A549 (cell line): ENCODE results near the gene NAA15. TPM values are rescaled to one million over a fixed set of nuclear protein-coding genes. Genes with fewer than 3 reads are reported as not detected.

Source experiments
- ATAC-seq, 2 experiments: fragments of 200-7000 bp in 1 of 2; fragments of >200 bp in 1 of 2; cut with Nextera tagmentation in 1 of 2; cut with Tn5 transposase in 1 of 2; 3 replicates each; pipeline versions ENCODE4 v1.8.0 to v1.9.1; 2018 to 2020; ENCODE audit warnings: mild to moderate bottlenecking in 1 of 2, moderate library complexity in 1 of 2
- CTCF ChIA-PET: fragments of 300-600 bp; sonication (Branson Sonifier 250); formaldehyde crosslinking; extraction: SDS; loops from one replicate; lab custom pipeline; 2021; ENCODE audit warnings: antibody characterized with exemption, inconsistent platforms; lab: Yijun Ruan, JAX
- POLR2A ChIA-PET: fragments of 350-600 bp; formaldehyde crosslinking; extraction: SDS; loops from one replicate; lab custom pipeline; 2021; ENCODE audit warnings: antibody characterized with exemption, inconsistent platforms; lab: Yijun Ruan, JAX
- DNase-seq, 2 experiments: peaks; one replicate each; pipeline versions ENCODE4 v3.0.0 to v3.0.0-alpha.2; 2011 to 2016; ENCODE audit warnings: low read depth in 1 of 2, low spot score in 1 of 2
- FAIRE-seq: peaks from 2 replicates; lab custom pipeline; 2011; peaks lifted over from hg19 to GRCh38; lab: Jason Lieb, UNC
- H3K27ac ChIP-seq, 2 experiments: fragments of >200 bp; sonication (Bioruptor Twin); formaldehyde crosslinking; 3 replicates each; pipeline ENCODE4 v1.5.1; 2016 to 2017
- H3K4me1 ChIP-seq: fragments of >200 bp; sonication (Bioruptor Twin); formaldehyde crosslinking; 3 replicates; pipeline ENCODE4 v1.6.1; 2016
- H3K4me2 ChIP-seq: fragments of >200 bp; sonication (Bioruptor Twin); formaldehyde crosslinking; 3 replicates; pipeline ENCODE4 v1.6.1; 2016
- H3K4me3 ChIP-seq: fragments of >200 bp; sonication (Bioruptor Twin); formaldehyde crosslinking; 3 replicates; pipeline ENCODE4 v1.5.1; 2016
- H3K9me3 ChIP-seq: fragments of >200 bp; sonication (Bioruptor Twin); formaldehyde crosslinking; 3 replicates; pipeline ENCODE4 v1.6.1; 2016
- CBX2 ChIP-seq: fragments of 200-600 bp; sonication (generic); IDR thresholded peaks from 2 replicates; pipeline ENCODE4 v1.6.1; 2016; ENCODE audit warnings: low read depth, mild to moderate bottlenecking, borderline replicate concordance
- CBX8 ChIP-seq: fragments of 200-600 bp; sonication (generic); IDR thresholded peaks from 2 replicates; pipeline ENCODE4 v1.6.1; 2016
- CEBPB ChIP-seq, 2 experiments: fragments of >200 bp in 1 of 2; sonication (Bioruptor Twin) in 1 of 2; formaldehyde crosslinking in 1 of 2; IDR thresholded peaks; 2 replicates each; pipeline ENCODE4 v1.6.1; 2012 to 2016
- CHD2 ChIP-seq: fragments of 150-350 bp; IDR thresholded peaks from 2 replicates; pipeline ENCODE4 v1.6.1; 2014; ENCODE audit warnings: low read length; ENCODE audit not compliant: partially characterized antibody
- CHD4 ChIP-seq: fragments of 200-600 bp; sonication (generic); IDR thresholded peaks from 2 replicates; pipeline ENCODE4 v1.6.1; 2016; ENCODE audit warnings: antibody characterized with exemption, mild to moderate bottlenecking, borderline replicate concordance
- EP300 ChIP-seq, 2 experiments: fragments of >200 bp; sonication (Bioruptor Twin); formaldehyde crosslinking; IDR thresholded peaks; 2 replicates in 1 of 2; 3 replicates in 1 of 2; pipeline ENCODE4 v1.6.1; 2016 to 2017
- ESRRA ChIP-seq: fragments of 150-350 bp; IDR thresholded peaks from 2 replicates; pipeline ENCODE4 v1.6.1; 2014; ENCODE audit warnings: mild to moderate bottlenecking, low read length, borderline replicate concordance
- FOSB ChIP-seq: fragments of 250-450 bp; sonication (Bioruptor Pico); IDR thresholded peaks from 2 replicates; pipeline ENCODE4 v1.5.0; 2020; ENCODE audit warnings: mild to moderate bottlenecking, moderate library complexity
- FOSL2 ChIP-seq, 2 experiments: fragments of 450-650 bp in 1 of 2; fragments of >200 bp in 1 of 2; sonication (Bioruptor Twin) in 1 of 2; formaldehyde crosslinking; IDR thresholded peaks; 2 replicates each; pipeline versions ENCODE4 v1.5.0 to v1.6.1; 2016 to 2020; ENCODE audit warnings: mild to moderate bottlenecking in 1 of 2, moderate library complexity in 1 of 2
- HEYL ChIP-seq: fragments of 250-450 bp; sonication (Bioruptor Pico); IDR thresholded peaks from 2 replicates; pipeline ENCODE4 v1.8.0; 2021; ENCODE audit warnings: mild to moderate bottlenecking, moderate library complexity
- HOXB13 ChIP-seq: fragments of 250-450 bp; sonication (Bioruptor Pico); IDR thresholded peaks from 2 replicates; pipeline ENCODE4 v1.5.0; 2020; ENCODE audit warnings: low read depth, mild to moderate bottlenecking, moderate library complexity
- KDM1A ChIP-seq: fragments of 200-600 bp; sonication (generic); IDR thresholded peaks from 2 replicates; pipeline ENCODE4 v1.6.1; 2016; ENCODE audit warnings: low read depth, mild to moderate bottlenecking
- KDM5A ChIP-seq: fragments of 200-600 bp; sonication (generic); IDR thresholded peaks from 2 replicates; pipeline ENCODE4 v1.6.1; 2016; ENCODE audit warnings: antibody characterized with exemption, mild to moderate bottlenecking
- MAFK ChIP-seq: fragments of 450-650 bp; IDR thresholded peaks from 2 replicates; pipeline ENCODE4 v1.6.1; 2014; ENCODE audit not compliant: partially characterized antibody
- MAZ ChIP-seq: fragments of 150-350 bp; IDR thresholded peaks from 2 replicates; pipeline ENCODE4 v1.6.1; 2014; ENCODE audit warnings: antibody characterized with exemption, low read depth, low read length, borderline replicate concordance
- NFE2L2 ChIP-seq: fragments of 150-350 bp; conservative IDR thresholded peaks from 2 replicates; pipeline ENCODE4 v1.6.1; 2014; ENCODE audit warnings: low read length
- PHF8 ChIP-seq: fragments of 200-600 bp; sonication (generic); IDR thresholded peaks from 2 replicates; pipeline ENCODE4 v1.6.1; 2016; ENCODE audit warnings: low read depth, mild to moderate bottlenecking, antibody characterized with exemption, moderate library complexity, borderline replicate concordance
- POLR2A ChIP-seq: IDR thresholded peaks from 2 replicates; pipeline ENCODE4 v1.6.1; 2012; ENCODE audit warnings: mild to moderate bottlenecking, low read length
- POLR2AphosphoS2 ChIP-seq: conservative IDR thresholded peaks from 2 replicates; pipeline ENCODE4 v1.6.1; 2012; ENCODE audit warnings: low read length, improper control_type of control experiment, inconsistent platforms
- RARB ChIP-seq: fragments of 250-450 bp; sonication (Bioruptor Pico); IDR thresholded peaks from 2 replicates; pipeline ENCODE4 v1.8.0; 2021; ENCODE audit warnings: mild to moderate bottlenecking, moderate library complexity
- RCOR1 ChIP-seq: fragments of 150-350 bp; IDR thresholded peaks from 2 replicates; pipeline ENCODE4 v1.6.1; 2014; ENCODE audit warnings: antibody characterized with exemption, low read length, low read depth
- RNF2 ChIP-seq: fragments of 200-600 bp; sonication (generic); IDR thresholded peaks from 2 replicates; pipeline ENCODE4 v1.6.1; 2016; ENCODE audit warnings: low read depth, mild to moderate bottlenecking, antibody characterized with exemption, moderate library complexity, borderline replicate concordance
- SREBF2 ChIP-seq: fragments of 450-650 bp; IDR thresholded peaks from 2 replicates; pipeline ENCODE4 v1.6.1; 2014; ENCODE audit warnings: mild to moderate bottlenecking, moderate library complexity
- ZC3H11A ChIP-seq: fragments of 450-650 bp; IDR thresholded peaks from 2 replicates; pipeline ENCODE4 v1.6.1; 2014; ENCODE audit warnings: antibody characterized with exemption, mild to moderate bottlenecking
- WGBS: methylation state at CpG from one replicate; pipeline ENCODE4 v1.1.6; 2017; ENCODE audit errors: missing lambda C conversion rate; 5-methylcytosine and 5-hydroxymethylcytosine counted together
- polyA plus RNA-seq, 4 experiments: library from polyadenylated mRNA; depleted of rRNA in 3 of 4; stranded (reverse); fragments of >200 nt; fragmentation: RNase III in 1 of 4; extraction: RNeasy Plus Mini Kit Qiagen cat#74134 plus additional on column Dnase treatment in 1 of 4; gene quantifications; 2 replicates in 3 of 4; 3 replicates in 1 of 4; pipeline ENCODE4 v1.2.3, GENCODE V29; 2011 to 2017
- TF ChIP-seq, protein P1 (sequence below): fragments of 450-650 bp; IDR thresholded peaks from 2 replicates; pipeline ENCODE4 v1.6.1; 2014; ENCODE audit warnings: antibody characterized with exemption
- TF ChIP-seq, protein P2 (sequence below): fragments of >200 bp; sonication (Bioruptor Twin); formaldehyde crosslinking; IDR thresholded peaks from 3 replicates; pipeline ENCODE4 v1.6.1; 2016
- TF ChIP-seq, protein P3 (sequence below): fragments of 250-450 bp; sonication (Bioruptor Pico); IDR thresholded peaks from 2 replicates; pipeline ENCODE4 v1.5.0; 2020; ENCODE audit warnings: low read depth, mild to moderate bottlenecking, moderate library complexity
- TF ChIP-seq, protein P4 (sequence below): fragments of 250-450 bp; sonication (Bioruptor Pico); IDR thresholded peaks from 2 replicates; pipeline ENCODE4 v1.5.0; 2021; ENCODE audit warnings: mild to moderate bottlenecking, moderate library complexity, borderline replicate concordance

Gene NAA15
- polyA plus RNA-seq, 2 of the 4 experiments (the other 2 are of a cell fraction): 29.2 to 45.2 TPM

DNA sequence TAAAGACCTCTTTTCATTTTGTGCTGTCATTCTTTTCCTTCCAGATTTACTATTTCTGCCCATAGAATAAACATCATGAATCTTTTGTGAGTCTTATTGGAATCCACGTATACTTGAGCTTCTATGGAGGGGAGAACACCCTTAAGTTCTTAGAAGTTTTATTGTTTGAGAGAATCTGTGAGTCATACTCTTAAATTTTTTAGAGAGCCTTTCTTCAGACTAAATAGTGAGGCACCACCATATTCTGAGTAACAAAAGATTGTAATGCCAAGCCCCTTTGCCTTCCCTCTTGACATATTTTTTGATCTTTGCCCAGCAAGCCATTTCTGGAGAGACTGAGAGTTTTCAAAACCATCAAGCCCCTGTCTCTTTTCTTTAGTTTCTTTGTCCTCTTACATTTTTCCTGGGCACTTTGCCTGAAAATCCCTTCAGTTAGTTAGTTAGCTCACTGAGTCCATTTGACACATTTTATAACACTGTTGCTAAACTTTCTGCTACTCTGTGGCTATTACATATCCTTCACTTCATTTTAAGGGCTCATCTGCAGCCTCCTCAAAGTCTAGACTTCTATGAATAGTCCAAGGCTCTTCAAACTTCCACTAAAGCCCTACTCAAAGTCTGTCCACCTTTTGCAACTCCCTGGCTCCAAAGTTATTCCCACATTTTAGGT is 66.3 kb downstream of the NAA15 start (continued):
- TF ChIP-seq MAZ: no peak

DNA sequence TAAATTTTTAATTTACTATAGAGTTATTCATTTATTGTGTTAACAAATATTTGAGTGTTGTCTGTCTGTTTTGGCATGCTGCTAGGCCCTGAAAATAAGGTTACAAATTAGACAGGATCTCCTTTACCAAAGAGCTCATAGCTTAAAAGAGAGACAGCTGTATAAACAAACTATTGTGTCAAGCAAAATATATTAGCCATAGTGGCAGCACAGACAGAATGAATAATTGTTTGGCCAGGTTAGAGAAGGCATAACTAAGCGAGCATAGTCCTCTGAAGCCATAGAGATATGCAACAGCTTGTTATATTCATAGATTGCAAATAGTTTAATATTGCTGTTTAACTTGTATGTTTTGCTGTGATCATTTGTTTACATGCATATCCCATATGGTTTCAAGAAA is 67.7 kb downstream of the NAA15 start:
- POLR2A ChIA-PET: no interaction called here
- TF ChIP-seq RCOR1: no peak
- TF ChIP-seq FOSL2 (IDR thresholded peaks at IDR 0.05): no peak
- no peak for TF ChIP-seq FOSL2 (CRISPR knock-in tag; IDR thresholded peaks at IDR 0.05)
- TF ChIP-seq, protein P1, sequence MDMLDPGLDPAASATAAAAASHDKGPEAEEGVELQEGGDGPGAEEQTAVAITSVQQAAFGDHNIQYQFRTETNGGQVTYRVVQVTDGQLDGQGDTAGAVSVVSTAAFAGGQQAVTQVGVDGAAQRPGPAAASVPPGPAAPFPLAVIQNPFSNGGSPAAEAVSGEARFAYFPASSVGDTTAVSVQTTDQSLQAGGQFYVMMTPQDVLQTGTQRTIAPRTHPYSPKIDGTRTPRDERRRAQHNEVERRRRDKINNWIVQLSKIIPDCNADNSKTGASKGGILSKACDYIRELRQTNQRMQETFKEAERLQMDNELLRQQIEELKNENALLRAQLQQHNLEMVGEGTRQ: no peak
- no peak for TF ChIP-seq CEBPB (IDR thresholded peaks at IDR 0.05)
- TF ChIP-seq, protein P2, sequence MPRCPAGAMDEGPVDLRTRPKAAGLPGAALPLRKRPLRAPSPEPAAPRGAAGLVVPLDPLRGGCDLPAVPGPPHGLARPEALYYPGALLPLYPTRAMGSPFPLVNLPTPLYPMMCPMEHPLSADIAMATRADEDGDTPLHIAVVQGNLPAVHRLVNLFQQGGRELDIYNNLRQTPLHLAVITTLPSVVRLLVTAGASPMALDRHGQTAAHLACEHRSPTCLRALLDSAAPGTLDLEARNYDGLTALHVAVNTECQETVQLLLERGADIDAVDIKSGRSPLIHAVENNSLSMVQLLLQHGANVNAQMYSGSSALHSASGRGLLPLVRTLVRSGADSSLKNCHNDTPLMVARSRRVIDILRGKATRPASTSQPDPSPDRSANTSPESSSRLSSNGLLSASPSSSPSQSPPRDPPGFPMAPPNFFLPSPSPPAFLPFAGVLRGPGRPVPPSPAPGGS: no peak
- no peak for TF ChIP-seq EP300 (IDR thresholded peaks at IDR 0.05)
- no peak for TF ChIP-seq PHF8
- TF ChIP-seq MAFK: no peak
- no peak for TF ChIP-seq ZC3H11A

DNA sequence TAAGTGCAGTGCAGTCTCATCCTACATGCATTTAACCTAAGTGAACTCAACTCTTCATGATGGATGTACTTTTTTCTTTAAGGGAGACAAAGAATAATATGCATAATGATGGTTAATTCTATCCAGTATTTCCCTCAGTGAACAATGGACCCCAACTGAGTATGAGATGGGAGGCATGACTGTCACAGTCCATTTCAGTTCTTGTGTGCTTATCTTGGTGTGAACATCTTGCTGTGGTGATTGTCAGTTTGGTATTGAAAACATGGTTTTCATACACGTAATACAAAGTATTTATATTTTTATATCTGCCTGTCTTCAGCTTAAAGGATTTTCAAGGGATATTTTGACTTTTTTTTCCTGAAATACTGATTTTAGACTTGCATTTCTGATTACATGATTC is 72.9 kb downstream of the NAA15 start:
- Histone ChIP-seq H3K27ac (no peak overlapping the region), H3K4me2 (no peak overlapping the region), H3K9me3 (no peaks in the 10 kb centered on the region), H3K4me3 (no peak overlapping the region), H3K4me1 (no peaks in the 10 kb centered on the region)
- no peak for DNase-seq
- no peak for FAIRE-seq
- TF ChIP-seq HEYL (CRISPR knock-in tag) (no peak), SREBF2 (no peak), RCOR1 (no peak), NFE2L2 (no peak), CBX8 (no peak)
- no peak for ATAC-seq
- 86% methylated on average over 1 of the region's 1 CpG for WGBS
- POLR2A ChIA-PET: no interaction called here
- CTCF ChIA-PET: no interaction called here

More for the DNA sequence above, 67.7 kb downstream of the NAA15 start:
- ATAC-seq (no peak), DNase-seq (no peak), FAIRE-seq (no peak)
- WGBS: 87% methylated on average over 1 of the region's 1 CpG
- Histone ChIP-seq H3K27ac (no peak overlapping the region), H3K4me3 (no peak overlapping the region), H3K4me1 (peaks cover 4% of the 10 kb centered on the region; the same call in 2 of the 3 replicates), H3K4me2 (no peak overlapping the region), H3K9me3 (no peaks in the 10 kb centered on the region)
- CTCF ChIA-PET: no interaction called here

DNA sequence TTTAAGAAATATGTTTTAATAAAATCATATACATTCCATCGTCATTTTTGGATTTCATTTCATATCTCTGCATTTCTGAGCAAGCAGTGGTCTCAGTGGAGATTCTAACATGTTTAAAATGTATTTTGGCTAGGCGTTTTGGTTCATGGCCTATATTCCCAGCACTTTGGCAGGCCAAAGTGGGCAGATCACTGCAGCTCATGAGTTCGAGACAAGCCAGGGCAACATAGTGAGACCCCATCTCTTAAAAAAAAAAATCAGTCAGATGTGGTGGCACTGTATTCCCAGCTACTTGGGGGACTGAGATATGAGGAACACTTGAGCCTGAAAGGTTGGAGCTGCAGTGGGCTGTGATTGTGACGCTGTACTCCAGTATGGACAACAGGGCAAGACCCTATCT is 85.1 kb downstream of the NAA15 start:
- ATAC-seq (no peak), DNase-seq (no peak), FAIRE-seq (no peak)
- 92% methylated on average over 4 of the region's 4 CpGs for WGBS
- ChIA-PET CTCF (interaction anchor here (1.7 kb wide), 1 partner anchor 203 kb away, joined by 4 read pairs; no protein-coding TSS in a partner anchor), POLR2A (interaction anchor here (0.5 kb wide), 1 partner anchor 209 kb away, joined by 3 read pairs; the partner anchor contains the start of gene ELF2)
- no peak overlapping the region for H3K27ac ChIP-seq
- H3K4me2 ChIP-seq: no peak overlapping the region
- no peak overlapping the region for H3K4me3 ChIP-seq
- no peaks in the 10 kb centered on the region for H3K4me1 ChIP-seq
- H3K9me3 ChIP-seq: no peaks in the 10 kb centered on the region
- no peak for TF ChIP-seq CHD2
- no peak for TF ChIP-seq POLR2AphosphoS2
- TF ChIP-seq KDM1A: no peak
- TF ChIP-seq RARB: no peak
- no peak for TF ChIP-seq FOSB (CRISPR knock-in tag)
- TF ChIP-seq, protein P3, sequence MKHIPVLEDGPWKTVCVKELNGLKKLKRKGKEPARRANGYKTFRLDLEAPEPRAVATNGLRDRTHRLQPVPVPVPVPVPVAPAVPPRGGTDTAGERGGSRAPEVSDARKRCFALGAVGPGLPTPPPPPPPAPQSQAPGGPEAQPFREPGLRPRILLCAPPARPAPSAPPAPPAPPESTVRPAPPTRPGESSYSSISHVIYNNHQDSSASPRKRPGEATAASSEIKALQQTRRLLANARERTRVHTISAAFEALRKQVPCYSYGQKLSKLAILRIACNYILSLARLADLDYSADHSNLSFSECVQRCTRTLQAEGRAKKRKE (CRISPR knock-in tag): no peak
- TF ChIP-seq ESRRA: no peak
- no peak for TF ChIP-seq CBX2
- no peak for TF ChIP-seq NFE2L2
- TF ChIP-seq CHD4: no peak
- no peak for TF ChIP-seq MAFK
- no peak for TF ChIP-seq POLR2A
- TF ChIP-seq KDM5A: no peak
- no peak for TF ChIP-seq HOXB13 (CRISPR knock-in tag)
- TF ChIP-seq, protein P4, sequence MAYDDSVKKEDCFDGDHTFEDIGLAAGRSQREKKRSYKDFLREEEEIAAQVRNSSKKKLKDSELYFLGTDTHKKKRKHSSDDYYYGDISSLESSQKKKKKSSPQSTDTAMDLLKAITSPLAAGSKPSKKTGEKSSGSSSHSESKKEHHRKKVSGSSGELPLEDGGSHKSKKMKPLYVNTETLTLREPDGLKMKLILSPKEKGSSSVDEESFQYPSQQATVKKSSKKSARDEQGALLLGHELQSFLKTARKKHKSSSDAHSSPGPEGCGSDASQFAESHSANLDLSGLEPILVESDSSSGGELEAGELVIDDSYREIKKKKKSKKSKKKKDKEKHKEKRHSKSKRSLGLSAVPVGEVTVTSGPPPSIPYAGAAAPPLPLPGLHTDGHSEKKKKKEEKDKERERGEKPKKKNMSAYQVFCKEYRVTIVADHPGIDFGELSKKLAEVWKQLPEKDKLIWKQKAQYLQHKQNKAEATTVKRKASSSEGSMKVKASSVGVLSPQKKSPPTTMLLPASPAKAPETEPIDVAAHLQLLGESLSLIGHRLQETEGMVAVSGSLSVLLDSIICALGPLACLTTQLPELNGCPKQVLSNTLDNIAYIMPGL: no peak
- TF ChIP-seq RNF2: no peak
